ENCODE measurements around the gene AGBL2.
"Not testable (repeated sequence)": the region's sequence is repeated elsewhere in the genome, so short reads cannot be mapped to it uniquely, and the experiment has no call there.

The AGBL2 gene

DNA sequence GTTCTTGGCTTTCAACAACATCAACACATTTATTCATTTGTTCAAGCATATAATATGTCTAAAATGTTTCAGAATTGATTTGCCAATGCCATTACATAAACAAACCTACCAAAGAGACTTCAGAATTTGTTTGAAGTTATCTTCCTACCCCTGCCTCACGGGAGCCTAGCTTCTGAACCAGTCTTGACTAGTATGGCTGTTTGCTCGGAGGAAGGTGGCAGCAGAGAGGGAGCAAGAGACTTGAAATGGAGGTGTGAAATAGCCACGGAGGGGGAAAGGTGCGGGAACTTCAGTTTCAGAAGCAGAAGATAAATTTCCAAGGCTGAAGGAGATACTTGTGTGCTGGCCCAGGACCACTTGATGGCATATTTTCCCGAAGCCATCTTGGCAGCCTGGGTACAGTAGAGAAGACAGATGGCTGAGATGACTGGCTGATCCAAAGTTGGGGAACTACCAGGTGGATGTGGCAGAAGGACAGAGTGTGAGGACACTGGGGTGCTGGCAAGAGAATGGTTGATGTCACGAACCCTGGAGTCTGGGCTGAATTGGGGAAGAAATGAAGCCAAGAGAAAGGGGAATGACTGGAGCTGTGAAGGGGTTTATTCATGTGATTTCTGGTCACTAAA is 58.8 kb downstream of the AGBL2 start:
- Histone ChIP-seq H3K9me3 (ENCODE audit: control insufficient read depth, low read depth, low read length) (no peaks in the 10 kb centered on the region), H3K27ac (ENCODE audit: low read length) (no peak overlapping the region), H3K27me3 (ENCODE audit: control insufficient read depth, insufficient read depth, low read length) (no peaks in the 10 kb centered on the region), H3K9ac (ENCODE audit: low read length) (no peak overlapping the region), H3K4me3 (ENCODE audit: low read length) (no peak overlapping the region), H3K4me1 (ENCODE audit: control insufficient read depth, low read depth, low read length) (no peaks in the 10 kb centered on the region), H3K36me3 (ENCODE audit: control insufficient read depth, low read depth, low read length) (no peaks in the 10 kb centered on the region)

- Histone ChIP-seq H3K27ac (ENCODE audit: low read length) (no peak overlapping the region), H3K4me3 (ENCODE audit: low read length) (no peak overlapping the region), H3K9ac (ENCODE audit: low read length) (no peak overlapping the region), H3K27me3 (ENCODE audit: control insufficient read depth, insufficient read depth, low read length) (no peaks in the 10 kb centered on the region), H3K36me3 (ENCODE audit: control insufficient read depth, low read depth, low read length) (no peaks in the 10 kb centered on the region), H3K9me3 (ENCODE audit: control insufficient read depth, low read depth, low read length) (no peaks in the 10 kb centered on the region), H3K4me1 (ENCODE audit: control insufficient read depth, low read depth, low read length) (no peaks in the 10 kb centered on the region)
Observed at GRCh38 chr11:47651818-47652469, 63.2 kb downstream of the AGBL2 start.

GRCh38 chr11:47649276-47649675 is 65.9 kb downstream of the AGBL2 start:
- Histone ChIP-seq H3K9ac (ENCODE audit: low read length) (no peak overlapping the region), H3K4me1 (ENCODE audit: control insufficient read depth, low read depth, low read length) (no peaks in the 10 kb centered on the region), H3K27me3 (ENCODE audit: control insufficient read depth, insufficient read depth, low read length) (no peaks in the 10 kb centered on the region), H3K36me3 (ENCODE audit: control insufficient read depth, low read depth, low read length) (no peaks in the 10 kb centered on the region), H3K4me3 (ENCODE audit: low read length) (no peak overlapping the region), H3K9me3 (ENCODE audit: control insufficient read depth, low read depth, low read length) (no peaks in the 10 kb centered on the region), H3K27ac (ENCODE audit: low read length) (no peak overlapping the region)

GRCh38 chr11:47646019-47646418 is 69.2 kb downstream of the AGBL2 start:
- Histone ChIP-seq H3K9me3 (ENCODE audit: control insufficient read depth, low read depth, low read length) (no peaks in the 10 kb centered on the region), H3K27me3 (ENCODE audit: control insufficient read depth, insufficient read depth, low read length) (no peaks in the 10 kb centered on the region), H3K36me3 (ENCODE audit: control insufficient read depth, low read depth, low read length) (no peaks in the 10 kb centered on the region), H3K9ac (ENCODE audit: low read length) (no peak overlapping the region), H3K27ac (ENCODE audit: low read length) (no peak overlapping the region), H3K4me3 (ENCODE audit: low read length) (no peak overlapping the region), H3K4me1 (ENCODE audit: control insufficient read depth, low read depth, low read length) (peaks cover 5% of the 10 kb centered on the region)

DNA sequence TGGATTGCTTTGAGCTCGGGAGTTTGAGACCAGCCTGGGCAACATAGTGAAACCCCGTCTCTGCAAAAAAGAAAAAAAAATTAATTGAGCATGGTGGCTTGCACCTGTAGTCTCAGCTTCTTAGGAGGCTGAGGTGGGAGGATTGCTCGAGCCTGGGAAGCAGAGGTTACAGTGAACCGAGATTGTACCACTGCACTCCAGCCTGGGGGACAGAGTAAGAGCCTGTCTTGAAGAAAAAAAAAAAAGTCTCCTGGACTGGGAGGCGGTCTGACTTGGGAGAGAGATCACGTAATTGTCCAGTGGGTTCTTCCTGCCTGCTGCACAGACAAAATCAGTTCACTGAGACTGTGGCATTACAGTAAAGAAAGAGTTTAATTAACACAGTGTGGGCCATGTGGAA is 69.7 kb downstream of the AGBL2 start:
- Histone ChIP-seq H3K27ac (ENCODE audit: low read length) (no peak overlapping the region), H3K27me3 (ENCODE audit: control insufficient read depth, insufficient read depth, low read length) (no peaks in the 10 kb centered on the region), H3K9ac (ENCODE audit: low read length) (no peak overlapping the region), H3K4me3 (ENCODE audit: low read length) (no peak overlapping the region), H3K4me1 (ENCODE audit: control insufficient read depth, low read depth, low read length) (peaks cover 5% of the 10 kb centered on the region), H3K9me3 (ENCODE audit: control insufficient read depth, low read depth, low read length) (no peaks in the 10 kb centered on the region), H3K36me3 (ENCODE audit: control insufficient read depth, low read depth, low read length) (no peaks in the 10 kb centered on the region)

DNA sequence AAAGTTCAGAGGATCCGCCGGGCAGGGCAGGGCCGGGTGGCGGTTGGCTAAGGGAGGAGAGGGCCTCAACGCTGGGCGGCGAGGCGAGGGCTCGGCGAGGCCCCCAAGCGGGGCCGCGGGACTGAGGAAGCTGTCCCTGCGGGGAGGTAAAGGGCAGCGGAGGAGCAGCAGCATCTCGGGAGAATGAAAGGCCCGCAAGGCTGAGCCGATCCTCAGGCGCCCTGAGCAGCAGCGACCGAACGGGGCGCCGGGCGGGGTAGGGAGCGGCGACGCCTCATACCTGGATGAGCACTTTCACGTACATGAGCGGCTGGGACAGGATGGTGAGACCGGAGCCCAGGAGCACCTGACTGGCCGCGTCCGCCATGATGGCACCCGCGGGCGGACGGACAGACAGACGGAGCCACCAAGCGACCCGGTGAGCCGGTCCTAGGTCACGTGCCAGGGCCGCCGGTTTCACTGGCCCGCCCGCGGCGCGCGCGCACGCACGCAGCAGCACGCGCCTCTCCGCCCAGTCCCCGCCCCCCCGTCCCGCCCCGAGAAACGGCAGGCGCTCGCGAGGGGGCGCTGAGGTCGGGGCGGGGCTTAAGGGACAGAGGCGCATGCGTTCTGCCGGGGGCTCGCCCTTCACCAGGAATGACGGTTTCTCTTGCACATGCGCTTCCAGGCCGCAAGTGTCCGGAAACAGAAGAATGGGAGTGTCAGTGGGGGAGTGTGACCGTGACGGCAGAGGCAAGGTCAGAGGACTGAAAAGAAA is 72.9 kb downstream of the AGBL2 start, which contains the start of gene MTCH2:
TSS of gene MTCH2 (minus strand) at position 461 of the 757 bp plus-strand sequence. CDS start at position 367, 94 bp downstream.
- H3K4me1 ChIP-seq (ENCODE audit: control insufficient read depth, low read depth, low read length): peaks cover 5% of the 10 kb centered on the region
- H3K27me3 ChIP-seq (ENCODE audit: control insufficient read depth, insufficient read depth, low read length): no peaks in the 10 kb centered on the region
- H3K9me3 ChIP-seq (ENCODE audit: control insufficient read depth, low read depth, low read length): no peaks in the 10 kb centered on the region
- peak within 1 kb of the TSS; percentile 70 for H3K27ac ChIP-seq (ENCODE audit: low read length)
- peak within 1 kb of the TSS; percentile 89 for H3K4me3 ChIP-seq (ENCODE audit: low read length)
- peak within 1 kb of the TSS; percentile 89 for H3K9ac ChIP-seq (ENCODE audit: low read length)
- H3K36me3 ChIP-seq (ENCODE audit: control insufficient read depth, low read depth, low read length): peaks cover 17% of the 10 kb centered on the region

- Histone ChIP-seq H3K27ac (ENCODE audit: low read length) (peak overlapping the region; percentile 46), H3K9me3 (ENCODE audit: control insufficient read depth, low read depth, low read length) (no peaks in the 10 kb centered on the region), H3K4me3 (ENCODE audit: low read length) (peak overlapping the region; percentile 89), H3K27me3 (ENCODE audit: control insufficient read depth, insufficient read depth, low read length) (no peaks in the 10 kb centered on the region), H3K36me3 (ENCODE audit: control insufficient read depth, low read depth, low read length) (peaks cover 20% of the 10 kb centered on the region), H3K9ac (ENCODE audit: low read length) (peak overlapping the region; percentile 89), H3K4me1 (ENCODE audit: control insufficient read depth, low read depth, low read length) (peaks cover 5% of the 10 kb centered on the region)
Observed at GRCh38 chr11:47641600-47642098, 73.5 kb downstream of the AGBL2 start.

- not testable (repeated sequence) for H3K9me3 ChIP-seq (ENCODE audit: control insufficient read depth, low read depth, low read length); H3K9ac ChIP-seq (ENCODE audit: low read length); H3K4me3 ChIP-seq (ENCODE audit: low read length); H3K4me1 ChIP-seq (ENCODE audit: control insufficient read depth, low read depth, low read length); H3K27ac ChIP-seq (ENCODE audit: low read length); H3K27me3 ChIP-seq (ENCODE audit: control insufficient read depth, insufficient read depth, low read length)
- peaks cover 23% of the 10 kb centered on the region for H3K36me3 ChIP-seq (ENCODE audit: control insufficient read depth, low read depth, low read length)
Observed at GRCh38 chr11:47640506-47640905, 74.7 kb downstream of the AGBL2 start.

- H3K27ac ChIP-seq (ENCODE audit: low read length); H3K4me1 ChIP-seq (ENCODE audit: control insufficient read depth, low read depth, low read length); H3K4me3 ChIP-seq (ENCODE audit: low read length); H3K27me3 ChIP-seq (ENCODE audit: control insufficient read depth, insufficient read depth, low read length); H3K9me3 ChIP-seq (ENCODE audit: control insufficient read depth, low read depth, low read length); H3K9ac ChIP-seq (ENCODE audit: low read length): not testable (repeated sequence)
- peaks cover 51% of the 10 kb centered on the region for H3K36me3 ChIP-seq (ENCODE audit: control insufficient read depth, low read depth, low read length)
Observed at GRCh38 chr11:47636331-47636730, 78.8 kb downstream of the AGBL2 start.

DNA sequence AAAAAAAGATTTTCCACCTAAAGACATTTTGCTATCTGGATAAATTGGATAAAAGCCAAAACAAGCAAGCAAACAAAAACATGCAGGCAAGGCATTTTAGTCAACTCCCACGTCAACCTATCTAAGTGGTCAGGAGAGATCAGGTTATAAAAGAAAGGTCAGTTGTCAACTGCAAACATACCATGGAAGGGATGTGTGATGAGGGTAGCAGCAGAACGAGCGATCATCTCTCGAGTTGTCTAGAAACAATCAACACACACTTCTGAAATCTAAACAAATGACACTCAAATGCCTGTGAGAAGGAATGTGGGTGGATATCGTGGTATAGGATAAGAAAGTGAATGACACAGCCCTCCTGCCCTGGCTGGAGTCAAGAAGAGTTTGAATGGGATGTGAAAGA is 83.7 kb downstream of the AGBL2 start:
- Histone ChIP-seq H3K9ac (ENCODE audit: low read length) (no peak overlapping the region), H3K36me3 (ENCODE audit: control insufficient read depth, low read depth, low read length) (peaks cover 75% of the 10 kb centered on the region), H3K9me3 (ENCODE audit: control insufficient read depth, low read depth, low read length) (no peaks in the 10 kb centered on the region), H3K4me3 (ENCODE audit: low read length) (no peak overlapping the region), H3K27me3 (ENCODE audit: control insufficient read depth, insufficient read depth, low read length) (no peaks in the 10 kb centered on the region), H3K4me1 (ENCODE audit: control insufficient read depth, low read depth, low read length) (no peaks in the 10 kb centered on the region), H3K27ac (ENCODE audit: low read length) (no peak overlapping the region)

GRCh38 chr11:47628026-47628425 is 87.1 kb downstream of the AGBL2 start:
- H3K27ac ChIP-seq (ENCODE audit: low read length): no peak overlapping the region
- no peak overlapping the region for H3K9ac ChIP-seq (ENCODE audit: low read length)
- H3K36me3 ChIP-seq (ENCODE audit: control insufficient read depth, low read depth, low read length): peaks cover 79% of the 10 kb centered on the region
- H3K27me3 ChIP-seq (ENCODE audit: control insufficient read depth, insufficient read depth, low read length): no peaks in the 10 kb centered on the region
- H3K9me3 ChIP-seq (ENCODE audit: control insufficient read depth, low read depth, low read length): no peaks in the 10 kb centered on the region
- H3K4me1 ChIP-seq (ENCODE audit: control insufficient read depth, low read depth, low read length): no peaks in the 10 kb centered on the region
- no peak overlapping the region for H3K4me3 ChIP-seq (ENCODE audit: low read length)
